Duodenal mucosa (tissue), 2 donors: ENCODE results near the gene CAPN9.
"Not testable (repeated sequence)": the region's sequence is repeated elsewhere in the genome, so short reads cannot be mapped to it uniquely, and the experiment has no call there.

ENCODE experiments used
- H3K27ac ChIP-seq: one replicate; pipeline ENCODE4 v1.7.0; 2013; ENCODE audit warnings: low read depth, low read length
- H3K27me3 ChIP-seq, 2 donors: one replicate each; pipeline ENCODE4 v1.7.0; 2013; ENCODE audit warnings: low read length in 2 of 2, control low read depth in 1 of 2; ENCODE audit not compliant: insufficient read depth in 2 of 2, control insufficient read depth in 1 of 2
- H3K36me3 ChIP-seq, 2 donors: one replicate each; pipeline ENCODE4 v1.7.0; 2013; ENCODE audit warnings: low read length in 2 of 2, control low read depth in 1 of 2; ENCODE audit not compliant: insufficient read depth in 2 of 2, control insufficient read depth in 1 of 2
- H3K4me1 ChIP-seq, 2 donors: one replicate each; pipeline ENCODE4 v1.7.0; 2013; ENCODE audit warnings: low read length in 2 of 2, control low read depth in 1 of 2; ENCODE audit not compliant: insufficient read depth in 2 of 2, control insufficient read depth in 1 of 2
- H3K4me3 ChIP-seq, 2 donors: one replicate each; pipeline ENCODE4 v1.7.0; 2013; ENCODE audit warnings: low read length in 2 of 2, low read depth in 1 of 2
- H3K9ac ChIP-seq, 2 donors: one replicate each; pipeline ENCODE4 v1.7.0; 2013; ENCODE audit warnings: low read length in 2 of 2, low read depth in 1 of 2
- H3K9me3 ChIP-seq, 2 donors: one replicate each; pipeline ENCODE4 v1.7.0; 2013; ENCODE audit warnings: low read length in 2 of 2, control low read depth in 1 of 2; ENCODE audit not compliant: control insufficient read depth in 1 of 2

CAPN9 gene

DNA sequence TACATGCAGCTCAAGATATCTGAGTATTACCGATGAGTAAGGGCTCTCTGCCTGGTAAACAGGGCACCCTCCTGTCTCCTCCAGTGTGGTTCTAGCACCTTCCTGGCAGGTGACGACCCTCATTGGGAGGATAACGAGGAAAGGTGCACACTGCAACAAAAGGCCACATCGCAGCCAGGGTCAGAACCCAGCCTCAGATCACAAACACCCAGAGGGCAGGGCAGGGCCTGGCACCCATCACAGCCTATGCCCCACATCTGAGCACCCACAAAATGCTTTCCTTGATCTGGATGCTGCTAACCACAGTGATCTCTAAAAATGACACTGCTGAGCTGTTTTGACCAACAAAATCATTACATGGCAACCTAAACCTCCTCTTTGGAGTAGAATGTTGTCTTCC, 97.4 kb downstream of the CAPN9 start:
- peaks cover 0 to 8% of the 10 kb centered on the region in 2 donors for H3K4me1 ChIP-seq
- H3K4me3 ChIP-seq = no peak overlapping the region
- H3K9me3 ChIP-seq = no peaks in the 10 kb centered on the region
- no peak overlapping the region for H3K27ac ChIP-seq
- H3K27me3 ChIP-seq = no peaks in the 10 kb centered on the region
- peaks cover 0 to 41% of the 10 kb centered on the region in 2 donors for H3K36me3 ChIP-seq
- no peak overlapping the region for H3K9ac ChIP-seq

DNA sequence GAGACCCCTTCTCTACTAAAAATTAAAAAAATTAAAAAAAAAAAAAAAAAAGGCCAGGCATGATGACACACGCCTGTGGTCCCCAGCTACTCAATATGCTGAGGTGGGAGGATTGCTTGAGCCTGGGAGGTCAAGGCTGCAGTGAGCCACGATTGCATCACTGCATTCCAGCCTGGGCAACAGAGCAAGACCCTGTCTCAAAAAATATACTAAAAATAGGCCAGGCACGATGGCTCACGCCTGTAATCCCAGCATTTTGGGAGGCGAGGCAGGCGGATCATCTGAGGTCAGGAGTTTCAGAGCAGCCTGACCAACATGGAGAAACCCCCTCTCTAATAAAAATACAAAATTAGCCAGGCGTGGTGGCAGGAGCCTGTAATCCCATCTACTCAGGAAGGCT, 98.0 kb downstream of the CAPN9 start:
- peaks cover 0 to 41% of the 10 kb centered on the region in 2 donors for H3K36me3 ChIP-seq
- not testable (repeated sequence) for H3K27me3 ChIP-seq, H3K27ac ChIP-seq, H3K4me1 ChIP-seq, H3K9me3 ChIP-seq, H3K4me3 ChIP-seq, H3K9ac ChIP-seq

DNA sequence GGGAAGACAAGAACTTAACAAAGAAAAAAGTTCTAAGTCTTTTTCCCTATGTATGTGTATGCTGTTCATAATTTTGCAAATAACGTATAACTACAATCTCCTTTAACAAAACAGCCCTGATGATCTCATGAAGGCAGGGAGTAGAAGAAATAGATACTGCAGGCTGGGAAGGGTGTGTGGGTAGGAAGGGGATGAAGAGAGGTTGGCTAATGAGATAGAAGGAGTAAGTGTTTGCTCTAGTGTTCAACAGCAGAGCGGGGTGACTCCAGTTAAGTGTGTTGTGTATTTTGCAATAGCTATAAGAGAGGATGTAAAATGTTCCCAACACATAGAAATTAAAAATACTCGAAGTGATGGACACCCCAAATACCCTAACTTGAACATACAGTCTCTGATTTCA, 101.0 kb downstream of the CAPN9 start:
- Histone ChIP-seq H3K4me1 (peaks cover 0 to 8% of the 10 kb centered on the region in 2 donors), H3K36me3 (peaks cover 0 to 20% of the 10 kb centered on the region in 2 donors), H3K27ac (no peak overlapping the region), H3K27me3 (no peaks in the 10 kb centered on the region), H3K9me3 (peaks cover 0 to 3% of the 10 kb centered on the region in 2 donors), H3K4me3 (no peak overlapping the region), H3K9ac (no peak overlapping the region)

DNA sequence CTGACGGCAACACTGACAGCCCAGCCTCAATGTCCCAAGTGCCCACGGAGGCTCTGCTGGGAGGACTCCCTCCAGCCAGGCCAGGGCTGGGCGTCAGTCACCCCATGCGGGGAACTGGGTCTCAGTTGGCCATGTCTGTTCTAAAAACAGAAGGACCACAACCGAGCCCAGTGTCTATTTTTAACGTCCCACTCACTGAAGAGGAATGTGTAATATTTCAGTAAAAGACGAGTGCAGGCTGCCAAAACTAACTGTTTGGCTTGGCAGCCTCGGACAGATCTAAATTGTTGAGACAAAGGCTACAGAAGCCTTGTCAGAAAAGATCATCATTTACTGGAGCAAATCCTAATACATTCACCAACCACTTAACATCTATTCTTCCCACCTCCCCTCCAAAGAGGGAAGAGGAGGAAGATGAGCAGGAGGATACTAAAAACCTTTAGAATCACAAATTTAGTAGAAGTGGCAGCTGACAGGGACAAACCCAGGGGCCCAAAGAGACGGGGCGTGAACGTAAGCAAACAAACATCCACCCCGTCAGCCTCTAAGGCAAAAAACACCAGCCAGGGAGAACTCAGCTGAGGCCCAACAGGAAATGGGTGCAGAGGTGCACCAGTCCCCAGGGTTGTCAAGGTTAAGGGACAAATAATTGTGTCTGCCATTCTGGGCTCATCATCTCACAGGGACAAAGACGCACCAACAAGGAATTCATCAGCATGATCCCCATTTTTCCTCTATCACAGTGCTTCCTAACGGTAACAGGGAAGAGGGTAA, 102.5 kb downstream of the CAPN9 start:
- H3K27me3 ChIP-seq = no peaks in the 10 kb centered on the region
- peaks cover 0 to 3% of the 10 kb centered on the region in 2 donors for H3K9me3 ChIP-seq
- H3K9ac ChIP-seq = no peak overlapping the region
- H3K36me3 ChIP-seq = peaks cover 0 to 16% of the 10 kb centered on the region in 2 donors
- H3K4me1 ChIP-seq = peaks cover 0 to 8% of the 10 kb centered on the region in 2 donors
- H3K27ac ChIP-seq = no peak overlapping the region
- H3K4me3 ChIP-seq = no peak overlapping the region

DNA sequence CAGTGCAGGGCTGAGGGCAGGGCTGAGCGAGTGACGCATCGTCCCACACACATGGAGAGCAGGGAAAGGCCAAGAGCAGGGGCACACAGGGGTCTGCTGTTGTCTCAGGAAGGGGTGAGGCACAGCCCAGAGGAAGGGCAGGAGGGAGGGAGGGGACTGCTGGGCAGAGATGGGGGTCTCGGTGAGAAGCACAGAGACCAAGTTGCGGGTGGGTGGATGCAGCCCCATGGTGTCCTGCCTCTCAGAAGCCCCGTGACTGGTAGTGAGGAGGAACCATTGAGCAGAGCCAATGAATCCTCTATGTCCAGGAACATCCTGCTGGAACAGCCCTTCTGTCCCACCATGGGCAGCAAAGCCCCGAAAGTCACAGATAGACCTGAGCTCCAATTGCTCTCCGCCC, 103.4 kb downstream of the CAPN9 start:
- peaks cover 0 to 8% of the 10 kb centered on the region in 2 donors for H3K4me1 ChIP-seq
- H3K36me3 ChIP-seq = peaks cover 0 to 18% of the 10 kb centered on the region in 2 donors
- H3K9me3 ChIP-seq = peaks cover 0 to 3% of the 10 kb centered on the region in 2 donors
- no peak overlapping the region for H3K9ac ChIP-seq
- no peak overlapping the region for H3K27ac ChIP-seq
- H3K4me3 ChIP-seq = no peak overlapping the region
- H3K27me3 ChIP-seq = no peaks in the 10 kb centered on the region

DNA sequence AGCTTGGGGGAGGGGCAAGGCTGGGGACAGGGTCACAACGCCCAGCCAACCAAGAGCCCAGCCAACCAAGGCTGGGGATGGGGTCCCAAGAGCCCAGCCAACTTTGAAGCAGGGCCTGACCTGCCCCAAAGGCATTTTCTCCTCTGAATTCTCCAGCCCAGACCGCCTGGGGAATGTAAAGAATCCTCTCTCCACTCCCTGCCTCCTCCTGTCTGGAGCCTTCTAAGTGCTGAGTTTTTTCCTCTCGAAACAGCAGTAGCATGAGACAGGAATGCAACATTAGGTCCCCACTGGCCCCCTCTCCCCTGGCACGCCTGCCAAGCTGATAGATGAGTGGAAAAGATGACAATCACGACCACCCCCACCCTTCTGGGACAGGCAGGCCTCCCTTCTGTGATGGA, 104.1 kb downstream of the CAPN9 start:
- H3K27me3 ChIP-seq = no peaks in the 10 kb centered on the region
- H3K27ac ChIP-seq = no peak overlapping the region
- H3K9me3 ChIP-seq = peaks cover 0 to 3% of the 10 kb centered on the region in 2 donors
- no peak overlapping the region for H3K4me3 ChIP-seq
- peaks cover 0 to 18% of the 10 kb centered on the region in 2 donors for H3K36me3 ChIP-seq
- peaks cover 0 to 8% of the 10 kb centered on the region in 2 donors for H3K4me1 ChIP-seq
- no peak overlapping the region for H3K9ac ChIP-seq
